NT2/D1 (cell line): Measurements from ENCODE around the gene JMY.

ENCODE experiments used
- YY1 ChIP-seq: IDR thresholded peaks from 2 replicates; pipeline ENCODE4 v1.6.1; 2011; ENCODE audit not compliant: insufficient read length, insufficient read depth
- ZNF274 ChIP-seq: IDR thresholded peaks from 2 replicates; pipeline ENCODE4 v1.6.1; 2011; ENCODE audit warnings: mild to moderate bottlenecking, low read depth, low read length

GRCh38 chr5:79287380-79287779 is 51.4 kb downstream of the JMY start:
- TF ChIP-seq YY1 (no peak), ZNF274 (no peak)
